ENCODE measurements around the gene CLTB. TPM values are rescaled to one million over a fixed set of nuclear protein-coding genes. Genes with fewer than 3 reads are reported as not detected.
"Not testable (repeated sequence)": the region's sequence is repeated elsewhere in the genome, so short reads cannot be mapped to it uniquely, and the experiment has no call there.

CLTB gene
- total RNA-seq, 1 donor from 2014 or later = 117 TPM

- Mint-ChIP-seq H3K27ac (ENCODE audit: unreplicated experiment) (no peak overlapping the region), H3K36me3 (ENCODE audit: low read depth, unreplicated experiment) (peaks cover 18% of the 10 kb centered on the region), H3K9me3 (ENCODE audit: unreplicated experiment) (no peaks in the 10 kb centered on the region), H3K4me1 (ENCODE audit: low read depth, unreplicated experiment) (peaks cover 20% of the 10 kb centered on the region), H3K27me3 (ENCODE audit: low read depth, unreplicated experiment) (no peaks in the 10 kb centered on the region), H3K4me3 (ENCODE audit: unreplicated experiment) (no peak overlapping the region)
- DNase-seq (ENCODE audit: low read depth) (no peak), FAIRE-seq (no peak)
- peaks cover 14% of the 10 kb centered on the region for H3K79me2 ChIP-seq (ENCODE audit: insufficient read depth, low read length)
- H3K9me3 ChIP-seq (ENCODE audit: insufficient read depth, low read depth, low read length) = no peaks in the 10 kb centered on the region
- no peak overlapping the region for H3K4me2 ChIP-seq (ENCODE audit: low read length)
- H3K9ac ChIP-seq (ENCODE audit: low read length) = no peak overlapping the region
- peaks cover 2% of the 10 kb centered on the region for H3K36me3 ChIP-seq (ENCODE audit: insufficient read depth, low read length)
- H2AFZ ChIP-seq (ENCODE audit: low read depth, low read length) = no peak overlapping the region
- no peak overlapping the region for H3K27ac ChIP-seq (ENCODE audit: low read depth, low read length)
- H3K4me1 ChIP-seq (ENCODE audit: insufficient read depth, low read length) = no peaks in the 10 kb centered on the region
- TF ChIP-seq EZH2 (IDR thresholded peaks at IDR 0.05; ENCODE audit: insufficient read depth, low read length) (no peak), CTCF (IDR thresholded peaks at IDR 0.05; ENCODE audit: insufficient read depth, low read depth, low read length) (no peak)
- H4K20me1 ChIP-seq (ENCODE audit: insufficient read depth, low read length) = peaks cover 46% of the 10 kb centered on the region
- no peak overlapping the region for H3K4me3 ChIP-seq (ENCODE audit: insufficient read depth, low read depth, low read length)
- no peaks in the 10 kb centered on the region for H3K27me3 ChIP-seq (ENCODE audit: insufficient read depth, low read length)
Measured at GRCh38 chr5:176409765-176410164, 6.6 kb downstream of the CLTB start.

GRCh38 chr5:176408590-176408989, 7.7 kb downstream of the CLTB start:
- Mint-ChIP-seq H3K4me3 (ENCODE audit: unreplicated experiment) (no peak overlapping the region), H3K27ac (ENCODE audit: unreplicated experiment) (no peak overlapping the region), H3K36me3 (ENCODE audit: low read depth, unreplicated experiment) (peaks cover 23% of the 10 kb centered on the region), H3K4me1 (ENCODE audit: low read depth, unreplicated experiment) (peaks cover 16% of the 10 kb centered on the region), H3K27me3 (ENCODE audit: low read depth, unreplicated experiment) (no peaks in the 10 kb centered on the region), H3K9me3 (ENCODE audit: unreplicated experiment) (no peaks in the 10 kb centered on the region)
- peaks cover 7% of the 10 kb centered on the region for H3K79me2 ChIP-seq (ENCODE audit: insufficient read depth, low read length)
- no peak overlapping the region for H3K9ac ChIP-seq (ENCODE audit: low read length)
- no peaks in the 10 kb centered on the region for H3K9me3 ChIP-seq (ENCODE audit: insufficient read depth, low read depth, low read length)
- H3K4me2 ChIP-seq (ENCODE audit: low read length) = no peak overlapping the region
- no peak overlapping the region for H3K27ac ChIP-seq (ENCODE audit: low read depth, low read length)
- H3K4me3 ChIP-seq (ENCODE audit: insufficient read depth, low read depth, low read length) = no peak overlapping the region
- no peaks in the 10 kb centered on the region for H3K4me1 ChIP-seq (ENCODE audit: insufficient read depth, low read length)
- peaks cover 34% of the 10 kb centered on the region for H4K20me1 ChIP-seq (ENCODE audit: insufficient read depth, low read length)
- no peak overlapping the region for H2AFZ ChIP-seq (ENCODE audit: low read depth, low read length)
- FAIRE-seq (no peak), DNase-seq (ENCODE audit: low read depth) (no peak)
- peaks cover 2% of the 10 kb centered on the region for H3K36me3 ChIP-seq (ENCODE audit: insufficient read depth, low read length)
- TF ChIP-seq EZH2 (IDR thresholded peaks at IDR 0.05; ENCODE audit: insufficient read depth, low read length) (no peak), CTCF (IDR thresholded peaks at IDR 0.05; ENCODE audit: insufficient read depth, low read depth, low read length) (no peak)
- no peaks in the 10 kb centered on the region for H3K27me3 ChIP-seq (ENCODE audit: insufficient read depth, low read length)

GRCh38 chr5:176408252-176408573, 8.1 kb downstream of the CLTB start:
- H2AFZ ChIP-seq (ENCODE audit: low read depth, low read length); H3K4me3 Mint-ChIP-seq (ENCODE audit: unreplicated experiment); H3K4me3 ChIP-seq (ENCODE audit: insufficient read depth, low read depth, low read length); H3K9ac ChIP-seq (ENCODE audit: low read length); H3K4me2 ChIP-seq (ENCODE audit: low read length); H3K79me2 ChIP-seq (ENCODE audit: insufficient read depth, low read length); H3K4me1 ChIP-seq (ENCODE audit: insufficient read depth, low read length); DNase-seq (ENCODE audit: low read depth); H3K36me3 ChIP-seq (ENCODE audit: insufficient read depth, low read length); H3K27ac ChIP-seq (ENCODE audit: low read depth, low read length); FAIRE-seq; H3K9me3 Mint-ChIP-seq (ENCODE audit: unreplicated experiment); H3K27ac Mint-ChIP-seq (ENCODE audit: unreplicated experiment); H3K27me3 ChIP-seq (ENCODE audit: insufficient read depth, low read length); H3K27me3 Mint-ChIP-seq (ENCODE audit: low read depth, unreplicated experiment); H3K9me3 ChIP-seq (ENCODE audit: insufficient read depth, low read depth, low read length): not testable (repeated sequence)
- peaks cover 31% of the 10 kb centered on the region for H4K20me1 ChIP-seq (ENCODE audit: insufficient read depth, low read length)
- peaks cover 13% of the 10 kb centered on the region for H3K4me1 Mint-ChIP-seq (ENCODE audit: low read depth, unreplicated experiment)
- H3K36me3 Mint-ChIP-seq (ENCODE audit: low read depth, unreplicated experiment) = peaks cover 23% of the 10 kb centered on the region
